DOHH2 (cell line): ENCODE results near the gene GALNT7.

Experiments
- EZH2phosphoT487 ChIP-seq: fragments of 200-600 bp; sonication (generic); IDR thresholded peaks from 2 replicates; pipeline ENCODE4 v1.6.1; 2017; ENCODE audit warnings: borderline replicate concordance, mild to moderate bottlenecking, antibody characterized with exemption, low read length, moderate library complexity, mixed read lengths
- TF ChIP-seq, protein P1 (sequence below): fragments of 200-600 bp; sonication (generic); IDR thresholded peaks from one replicate; pipeline ENCODE4 v1.5.1; 2014; ENCODE audit warnings: antibody characterized with exemption, mild to moderate bottlenecking, low read depth, low read length; ENCODE audit not compliant: poor library complexity, severe bottlenecking

DNA sequence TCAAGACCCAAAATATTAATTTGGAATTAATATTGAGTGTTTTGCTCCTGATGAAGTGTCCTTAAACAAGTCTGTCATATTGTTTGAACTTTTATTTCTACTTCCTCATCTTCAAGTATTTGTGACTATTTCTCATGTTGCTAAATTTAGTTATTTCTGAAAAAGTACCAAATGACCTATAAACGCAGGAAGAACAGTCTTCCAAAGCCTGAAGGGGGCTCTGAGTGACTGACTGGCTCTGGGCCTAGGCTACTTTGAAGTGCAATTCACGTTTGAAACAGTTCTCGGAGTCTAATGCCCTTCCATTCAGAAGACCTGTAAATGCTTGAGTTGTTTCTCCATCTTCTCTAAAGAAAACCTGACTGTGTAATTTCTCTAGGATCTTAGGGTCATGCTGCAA, 26.5 kb downstream of the GALNT7 start:
- TF ChIP-seq, protein P1, sequence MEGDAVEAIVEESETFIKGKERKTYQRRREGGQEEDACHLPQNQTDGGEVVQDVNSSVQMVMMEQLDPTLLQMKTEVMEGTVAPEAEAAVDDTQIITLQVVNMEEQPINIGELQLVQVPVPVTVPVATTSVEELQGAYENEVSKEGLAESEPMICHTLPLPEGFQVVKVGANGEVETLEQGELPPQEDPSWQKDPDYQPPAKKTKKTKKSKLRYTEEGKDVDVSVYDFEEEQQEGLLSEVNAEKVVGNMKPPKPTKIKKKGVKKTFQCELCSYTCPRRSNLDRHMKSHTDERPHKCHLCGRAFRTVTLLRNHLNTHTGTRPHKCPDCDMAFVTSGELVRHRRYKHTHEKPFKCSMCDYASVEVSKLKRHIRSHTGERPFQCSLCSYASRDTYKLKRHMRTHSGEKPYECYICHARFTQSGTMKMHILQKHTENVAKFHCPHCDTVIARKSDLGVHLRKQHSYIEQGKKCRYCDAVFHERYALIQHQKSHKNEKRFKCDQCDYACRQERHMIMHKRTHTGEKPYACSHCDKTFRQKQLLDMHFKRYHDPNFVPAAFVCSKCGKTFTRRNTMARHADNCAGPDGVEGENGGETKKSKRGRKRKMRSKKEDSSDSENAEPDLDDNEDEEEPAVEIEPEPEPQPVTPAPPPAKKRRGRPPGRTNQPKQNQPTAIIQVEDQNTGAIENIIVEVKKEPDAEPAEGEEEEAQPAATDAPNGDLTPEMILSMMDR: no peak
- TF ChIP-seq EZH2phosphoT487: no peak
